Body of pancreas (tissue), 4 donors: ENCODE data around the gene FLRT1. TPM values are rescaled to one million over a fixed set of nuclear protein-coding genes. Genes with fewer than 3 reads are reported as not detected.
A peak's percentile ranks its signal among the peaks of the same experiment; 100 is the strongest.

ENCODE experiments used
- ATAC-seq: fragments of 150-250 bp; one replicate; pipeline ENCODE4 v1.9.1; 2016
- DNase-seq, 4 donors: peaks; one replicate each; pipeline ENCODE4 v3.0.0-alpha.2; 2019
- H3K27ac ChIP-seq, 4 donors: fragments of 200-600 bp; sonication (generic); 1 replicate in 3 of 4; 2 replicates in 1 of 4; pipeline versions ENCODE4 v1.5.1 to v1.6.1; 2016 to 2019; ENCODE audit warnings: mild to moderate bottlenecking in 1 of 4, mixed read lengths in 1 of 4, moderate library complexity in 1 of 4
- H3K27me3 ChIP-seq, 2 donors: fragments of 200-600 bp; sonication (generic); one replicate each; pipeline ENCODE4 v1.6.0; 2016; ENCODE audit warnings: mild to moderate bottlenecking in 1 of 2
- H3K36me3 ChIP-seq, 2 donors: fragments of 200-600 bp; sonication (generic); replicated peaks in 1 of 2; 2 replicates each; pipeline ENCODE4 v1.5.1; 2016; ENCODE audit warnings: low read depth in 2 of 2; ENCODE audit not compliant: insufficient read depth in 1 of 2
- H3K4me1 ChIP-seq: fragments of 200-600 bp; sonication (generic); one replicate; pipeline ENCODE4 v1.6.0; 2016
- H3K4me3 ChIP-seq, 2 donors: fragments of 200-600 bp; sonication (generic); 1 replicate in 1 of 2; 2 replicates in 1 of 2; pipeline ENCODE4 v1.5.1; 2016 to 2019
- H3K9me3 ChIP-seq, 3 donors: fragments of 200-600 bp; sonication (generic); 1 replicate in 2 of 3; 2 replicates in 1 of 3; pipeline ENCODE4 v1.5.1; 2016
- CTCF ChIP-seq, 7 experiments: fragments of 450-650 bp in 4 of 7; fragments of 200-600 bp in 3 of 7; sonication (generic) in 3 of 7; IDR thresholded peaks; one replicate each; pipeline ENCODE4 v1.5.1; 2016 to 2019; ENCODE audit warnings: antibody characterized with exemption in 7 of 7
- POLR2A ChIP-seq, 3 donors: fragments of 450-650 bp; IDR thresholded peaks; one replicate each; pipeline ENCODE4 v1.6.1; 2016; ENCODE audit warnings: antibody characterized with exemption in 3 of 3, mild to moderate bottlenecking in 2 of 3
- WGBS, 2 donors: methylation state at CpG; one replicate each; pipeline ENCODE4 v1.1.5; 2017; 5-methylcytosine and 5-hydroxymethylcytosine counted together
- intact Hi-C: fragments of 100-400 bp; cut with DNase I; formaldehyde crosslinking; loops from one replicate; pipeline ENCODE4 v1.15.1; 2023
- total RNA-seq, 2 donors: library from RNA; depleted of rRNA; stranded (reverse); fragments of >200 nt; gene quantifications; one replicate each; pipeline ENCODE4 v1.1.0, GENCODE V29; 2016

FLRT1 gene
- total RNA-seq, 2 donors from 2014 or later = 0.26 TPM; not detected in 1

GRCh38 chr11:64036087-64037026, 626 bp downstream of the FLRT1 start:
- intact Hi-C loops = no loop called here

DNA sequence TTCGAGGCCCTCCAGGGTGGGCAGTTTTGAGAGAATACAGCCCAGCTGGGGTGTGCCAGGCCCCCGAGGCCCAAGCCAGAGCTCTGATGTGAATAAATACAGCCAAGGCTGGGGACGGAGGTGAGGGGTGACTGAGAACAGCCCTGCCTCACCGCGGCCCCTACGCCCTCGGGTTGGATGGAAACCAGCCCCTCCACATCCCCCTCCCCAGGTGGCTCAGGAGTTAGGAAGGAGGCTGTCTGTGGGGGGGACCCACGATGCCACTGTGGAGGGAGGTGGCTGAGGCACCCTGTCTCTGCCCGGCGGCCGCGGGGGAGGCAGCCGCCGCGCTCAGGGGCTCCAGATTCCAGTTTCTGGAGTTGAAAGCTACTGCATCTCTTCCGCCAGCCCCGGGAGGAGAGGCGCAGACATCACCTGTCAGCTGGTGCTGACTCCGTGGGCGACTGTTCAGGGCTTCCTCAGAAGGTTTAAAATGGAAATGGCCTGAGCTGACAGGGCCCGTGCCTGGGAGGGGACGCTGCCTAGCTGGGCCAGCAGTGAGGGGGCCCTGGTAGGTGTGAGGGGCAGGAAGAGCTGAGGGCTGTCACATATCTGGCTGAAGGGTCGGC, 1.4 kb downstream of the FLRT1 start:
- H3K27me3 ChIP-seq = no peaks in the 10 kb centered on the region
- 0 to 46% methylated on average over 2 to 23 of the region's 23 CpGs for WGBS, 2 donors
- peaks cover 15% of the 10 kb centered on the region for H3K4me1 ChIP-seq
- intact Hi-C loops = no loop called here
- H3K36me3 ChIP-seq = no peaks in the 10 kb centered on the region
- ATAC-seq (peak; percentile 5), DNase-seq (no peak)
- no peak overlapping the region for H3K4me3 ChIP-seq
- TF ChIP-seq POLR2A (IDR thresholded peaks at IDR 0.05) = no peak
- no peak for TF ChIP-seq CTCF (IDR thresholded peaks at IDR 0.05)
- no peak overlapping the region for H3K27ac ChIP-seq
- H3K9me3 ChIP-seq = no peaks in the 10 kb centered on the region

More at GRCh38 chr11:64036087-64037026, 626 bp downstream of the FLRT1 start:
- ATAC-seq = peak; percentile 51
- no peaks in the 10 kb centered on the region for H3K36me3 ChIP-seq
- TF ChIP-seq POLR2A (IDR thresholded peaks at IDR 0.05) (no peak), CTCF (IDR thresholded peaks at IDR 0.05) (no peak)
- H3K9me3 ChIP-seq = no peaks in the 10 kb centered on the region
- peaks cover 15% of the 10 kb centered on the region for H3K4me1 ChIP-seq
- H3K27me3 ChIP-seq = no peaks in the 10 kb centered on the region
- peak overlapping the region; percentile 15 to 47 for H3K4me3 ChIP-seq
- no peak overlapping the region for H3K27ac ChIP-seq
- DNase-seq = peak in 3 of 4 donors; percentile 12 to 33 (median 27)
- 2 to 13% methylated on average over 9 to 60 of the region's 85 CpGs for WGBS, 2 donors

GRCh38 chr11:64038500-64038899, 2.8 kb downstream of the FLRT1 start:
- Histone ChIP-seq H3K9me3 (no peaks in the 10 kb centered on the region), H3K27ac (no peak overlapping the region), H3K4me3 (no peak overlapping the region), H3K36me3 (no peaks in the 10 kb centered on the region), H3K4me1 (peaks cover 15% of the 10 kb centered on the region), H3K27me3 (no peaks in the 10 kb centered on the region)
- no peak for ATAC-seq
- TF ChIP-seq POLR2A (IDR thresholded peaks at IDR 0.05) (no peak), CTCF (IDR thresholded peaks at IDR 0.05) (no peak)
- DNase-seq = no peak
- WGBS, 2 donors = 63 to 99% methylated on average over 1 to 4 of the region's 4 CpGs
- intact Hi-C loops = no loop called here

DNA sequence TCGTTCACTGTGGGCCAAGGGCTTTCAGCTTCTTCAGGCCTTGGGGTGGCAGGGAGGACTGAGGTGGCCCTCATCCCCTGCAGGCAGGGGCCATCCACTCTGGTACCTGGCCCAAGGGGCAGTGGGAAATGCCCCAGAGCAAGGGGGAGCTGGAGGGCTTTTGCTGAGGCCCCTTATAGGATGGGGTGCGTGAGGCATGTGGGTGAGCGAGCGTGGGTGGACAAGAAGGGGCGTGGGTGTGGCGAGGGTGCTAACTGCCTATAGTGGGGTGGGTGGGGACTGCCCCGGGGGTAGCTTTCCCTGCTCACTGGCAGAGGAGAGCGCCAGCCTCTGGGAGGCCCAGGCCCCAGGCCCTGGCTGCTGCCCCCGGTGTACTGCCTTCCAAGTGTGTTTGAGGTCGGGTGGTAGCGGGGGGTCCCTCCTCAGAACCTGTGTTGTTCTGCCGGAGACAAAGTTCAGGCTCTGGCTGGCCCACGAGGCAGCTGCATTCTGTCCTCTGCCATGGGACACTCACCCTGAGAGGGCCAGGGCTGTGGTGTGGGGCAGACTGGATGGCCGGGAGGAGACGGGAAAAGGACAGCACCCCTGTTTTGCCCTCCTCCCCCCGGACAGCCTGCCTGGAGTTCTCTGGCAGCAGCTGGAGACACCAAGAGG, 3.4 kb downstream of the FLRT1 start:
- 80 to 91% methylated on average over 1 to 16 of the region's 16 CpGs for WGBS, 2 donors
- Histone ChIP-seq H3K4me1 (peaks cover 15% of the 10 kb centered on the region), H3K4me3 (no peak overlapping the region), H3K27me3 (no peaks in the 10 kb centered on the region), H3K9me3 (no peaks in the 10 kb centered on the region), H3K36me3 (no peaks in the 10 kb centered on the region), H3K27ac (no peak overlapping the region)
- ATAC-seq (no peak), DNase-seq (no peak)
- TF ChIP-seq CTCF (IDR thresholded peaks at IDR 0.05) = no peak
- no peak for TF ChIP-seq POLR2A (IDR thresholded peaks at IDR 0.05)
- intact Hi-C loops = no loop called here
